Liver (tissue), 9 donors: ENCODE measurements around the gene TXNRD2. TPM values are rescaled to one million over a fixed set of nuclear protein-coding genes. Genes with fewer than 3 reads are reported as not detected.

Experiments
- DNase-seq: peaks from one replicate; pipeline ENCODE4 v3.0.0-alpha.2; 2017; ENCODE audit warnings: low spot score
- H3K27ac ChIP-seq, 2 donors: one replicate each; pipeline ENCODE4 v1.7.0; 2013; ENCODE audit warnings: inconsistent platforms in 2 of 2, low read length in 2 of 2, control low read depth in 1 of 2, low read depth in 1 of 2, mild to moderate bottlenecking in 1 of 2
- H3K27me3 ChIP-seq, 4 donors: one replicate each; pipeline versions ENCODE4 v1.6.1 to v1.7.0; 2013; ENCODE audit warnings: low read length in 3 of 4, inconsistent platforms in 1 of 4, mild to moderate bottlenecking in 1 of 4, moderate library complexity in 1 of 4; ENCODE audit not compliant: control insufficient read depth in 4 of 4, insufficient read depth in 4 of 4
- H3K36me3 ChIP-seq, 4 donors: one replicate each; pipeline versions ENCODE4 v1.6.1 to v1.7.0; 2013; ENCODE audit warnings: low read length in 3 of 4, mild to moderate bottlenecking in 3 of 4, low read depth in 1 of 4, moderate library complexity in 1 of 4; ENCODE audit not compliant: control insufficient read depth in 4 of 4, insufficient read depth in 3 of 4
- H3K4me1 ChIP-seq, 4 donors: one replicate each; pipeline versions ENCODE4 v1.6.1 to v1.7.0; 2013; ENCODE audit warnings: low read length in 3 of 4, mild to moderate bottlenecking in 3 of 4, moderate library complexity in 1 of 4; ENCODE audit not compliant: control insufficient read depth in 4 of 4, insufficient read depth in 4 of 4
- H3K4me3 ChIP-seq, 3 donors: one replicate each; pipeline versions ENCODE4 v1.6.1 to v1.7.0; 2013; ENCODE audit warnings: low read length in 3 of 3, control low read depth in 1 of 3, low read depth in 1 of 3, mild to moderate bottlenecking in 1 of 3
- H3K9ac ChIP-seq, 2 donors: one replicate each; pipeline ENCODE4 v1.7.0; 2013; ENCODE audit warnings: low read length in 2 of 2, mild to moderate bottlenecking in 2 of 2, moderate library complexity in 2 of 2, control low read depth in 1 of 2, low read depth in 1 of 2
- H3K9me3 ChIP-seq, 4 donors: one replicate each; pipeline versions ENCODE4 v1.6.1 to v1.7.0; 2013; ENCODE audit warnings: low read length in 3 of 4; ENCODE audit not compliant: control insufficient read depth in 4 of 4
- EGR1 ChIP-seq, 2 donors: IDR thresholded peaks; 2 replicates each; pipeline ENCODE4 v1.6.1; 2016 to 2018; ENCODE audit warnings: antibody characterized with exemption in 2 of 2, low read depth in 2 of 2
- FOXA1 ChIP-seq: IDR thresholded peaks from 2 replicates; pipeline ENCODE4 v1.6.1; 2016; ENCODE audit warnings: antibody characterized with exemption
- FOXA2 ChIP-seq: IDR thresholded peaks from 2 replicates; pipeline ENCODE4 v1.6.1; 2016; ENCODE audit warnings: antibody characterized with exemption
- GABPA ChIP-seq, 2 donors: IDR thresholded peaks in 1 of 2; conservative IDR thresholded peaks in 1 of 2; 2 replicates each; pipeline ENCODE4 v1.6.1; 2016; ENCODE audit warnings: antibody characterized with exemption in 2 of 2, mild to moderate bottlenecking in 1 of 2, moderate library complexity in 1 of 2
- HNF4A ChIP-seq, 2 donors: conservative IDR thresholded peaks; 2 replicates each; pipeline ENCODE4 v1.6.1; 2016; ENCODE audit warnings: antibody characterized with exemption in 2 of 2, mild to moderate bottlenecking in 2 of 2
- HNF4G ChIP-seq: IDR thresholded peaks from 2 replicates; pipeline ENCODE4 v1.6.1; 2016; ENCODE audit warnings: antibody characterized with exemption
- JUND ChIP-seq, 2 donors: IDR thresholded peaks; 2 replicates each; pipeline ENCODE4 v1.6.1; 2016; ENCODE audit warnings: antibody characterized with exemption in 2 of 2
- NR2F2 ChIP-seq: IDR thresholded peaks from 2 replicates; pipeline ENCODE4 v1.6.1; 2016; ENCODE audit warnings: antibody characterized with exemption
- RAD21 ChIP-seq, 2 donors: IDR thresholded peaks; 2 replicates each; pipeline ENCODE4 v1.6.1; 2016; ENCODE audit warnings: antibody characterized with exemption in 2 of 2, mild to moderate bottlenecking in 2 of 2
- REST ChIP-seq: IDR thresholded peaks from 2 replicates; pipeline ENCODE4 v1.6.1; 2016; ENCODE audit warnings: antibody characterized with exemption, mild to moderate bottlenecking
- RXRA ChIP-seq, 2 donors: IDR thresholded peaks; 2 replicates each; pipeline ENCODE4 v1.6.1; 2017 to 2018; ENCODE audit warnings: antibody characterized with exemption in 2 of 2, mild to moderate bottlenecking in 1 of 2
- SP1 ChIP-seq: IDR thresholded peaks from 2 replicates; pipeline ENCODE4 v1.6.1; 2018; ENCODE audit warnings: antibody characterized with exemption, mild to moderate bottlenecking
- TAF1 ChIP-seq: conservative IDR thresholded peaks from 2 replicates; pipeline ENCODE4 v1.6.1; 2016; ENCODE audit warnings: antibody characterized with exemption, mild to moderate bottlenecking
- YY1 ChIP-seq: IDR thresholded peaks from 2 replicates; pipeline ENCODE4 v1.6.1; 2016; ENCODE audit warnings: antibody characterized with exemption, mild to moderate bottlenecking
- ZBTB33 ChIP-seq: IDR thresholded peaks from 2 replicates; pipeline ENCODE4 v1.6.1; 2016; ENCODE audit warnings: antibody characterized with exemption
- WGBS: extraction: QIAGEN DNeasy Blood & Tissue Kit; methylation state at CpG from one replicate; pipeline ENCODE4 v1.1.7; 2013; 5-methylcytosine and 5-hydroxymethylcytosine counted together
- polyA plus RNA-seq, 2 donors: library from polyadenylated mRNA; stranded (reverse) in 1 of 2; unstranded in 1 of 2; fragments of 200-250 nt in 1 of 2; fragments of >200 nt in 1 of 2; fragmentation: Nextera tagmentation in 1 of 2; extraction: Ambion mirVana in 1 of 2; gene quantifications; one replicate each; pipeline versions ENCODE4 v1.2.1 to v1.2.3, GENCODE V29; 2013 to 2015
- total RNA-seq, 2 donors: library from RNA; depleted of rRNA; stranded (reverse); fragments of >200 nt; gene quantifications; one replicate each; pipeline ENCODE4 v1.2.3, GENCODE V29; 2014
- TF ChIP-seq, protein P1 (sequence below): IDR thresholded peaks from 2 replicates; pipeline ENCODE4 v1.6.1; 2016; ENCODE audit warnings: antibody characterized with exemption
- TF ChIP-seq, protein P2 (sequence below): IDR thresholded peaks from 2 replicates; pipeline ENCODE4 v1.6.1; 2016; ENCODE audit warnings: antibody characterized with exemption
- TF ChIP-seq, protein P3 (sequence below): fragments of 150-350 bp; IDR thresholded peaks from 2 replicates; pipeline ENCODE4 v1.5.1; 2017; ENCODE audit warnings: improper control_type of control experiment, low read depth, low read length; ENCODE audit not compliant: missing input control
- donor health status: healthy.
- donor health status: healthy.
- donor health status: healthy.
- donor health status: healthy.
- donor health status: healthy.

The TXNRD2 gene
- total and polyA plus RNA-seq, 4 donors = 22.2 to 41.3 (median 33.6) TPM

DNA sequence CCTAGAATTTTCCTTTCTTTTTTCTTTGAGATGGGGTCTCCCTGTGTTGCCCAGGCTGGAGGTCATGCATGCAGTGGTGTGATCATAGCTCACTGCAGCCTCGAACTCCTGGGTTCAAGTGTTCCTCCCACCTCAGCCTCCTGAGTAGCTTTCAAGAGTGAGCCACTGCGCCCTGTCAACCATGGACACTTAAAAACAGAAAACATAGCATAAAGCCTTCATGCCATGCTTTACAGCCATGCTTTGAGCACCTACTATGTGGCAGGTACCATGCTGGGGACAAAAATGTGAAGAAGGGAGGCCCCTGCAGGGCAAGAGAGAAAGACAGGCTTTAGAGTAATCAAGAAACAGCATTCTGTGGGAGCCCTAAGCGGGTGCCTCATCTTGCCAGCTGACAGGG lies 73.3 kb downstream of the TXNRD2 start:
- Histone ChIP-seq H3K9ac (no peak overlapping the region), H3K4me3 (no peak overlapping the region), H3K4me1 (no peaks in the 10 kb centered on the region), H3K36me3 (no peaks in the 10 kb centered on the region), H3K9me3 (no peaks in the 10 kb centered on the region), H3K27ac (no peak overlapping the region), H3K27me3 (no peaks in the 10 kb centered on the region)
- TF ChIP-seq FOXA1 (no peak), SP1 (no peak), NR2F2 (no peak), YY1 (no peak), HNF4G (no peak), FOXA2 (no peak), HNF4A (conservative IDR thresholded peaks at IDR 0.05) (no peak), ZBTB33 (no peak), TAF1 (no peak), EGR1 (IDR thresholded peaks at IDR 0.05; ENCODE audit: low read depth in 2 of 2) (no peak), RAD21 (IDR thresholded peaks at IDR 0.05) (no peak)
- TF ChIP-seq, protein P1, sequence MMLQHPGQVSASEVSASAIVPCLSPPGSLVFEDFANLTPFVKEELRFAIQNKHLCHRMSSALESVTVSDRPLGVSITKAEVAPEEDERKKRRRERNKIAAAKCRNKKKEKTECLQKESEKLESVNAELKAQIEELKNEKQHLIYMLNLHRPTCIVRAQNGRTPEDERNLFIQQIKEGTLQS = no peak
- TF ChIP-seq, protein P2, sequence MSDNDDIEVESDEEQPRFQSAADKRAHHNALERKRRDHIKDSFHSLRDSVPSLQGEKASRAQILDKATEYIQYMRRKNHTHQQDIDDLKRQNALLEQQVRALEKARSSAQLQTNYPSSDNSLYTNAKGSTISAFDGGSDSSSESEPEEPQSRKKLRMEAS = no peak
- TF ChIP-seq, protein P3, sequence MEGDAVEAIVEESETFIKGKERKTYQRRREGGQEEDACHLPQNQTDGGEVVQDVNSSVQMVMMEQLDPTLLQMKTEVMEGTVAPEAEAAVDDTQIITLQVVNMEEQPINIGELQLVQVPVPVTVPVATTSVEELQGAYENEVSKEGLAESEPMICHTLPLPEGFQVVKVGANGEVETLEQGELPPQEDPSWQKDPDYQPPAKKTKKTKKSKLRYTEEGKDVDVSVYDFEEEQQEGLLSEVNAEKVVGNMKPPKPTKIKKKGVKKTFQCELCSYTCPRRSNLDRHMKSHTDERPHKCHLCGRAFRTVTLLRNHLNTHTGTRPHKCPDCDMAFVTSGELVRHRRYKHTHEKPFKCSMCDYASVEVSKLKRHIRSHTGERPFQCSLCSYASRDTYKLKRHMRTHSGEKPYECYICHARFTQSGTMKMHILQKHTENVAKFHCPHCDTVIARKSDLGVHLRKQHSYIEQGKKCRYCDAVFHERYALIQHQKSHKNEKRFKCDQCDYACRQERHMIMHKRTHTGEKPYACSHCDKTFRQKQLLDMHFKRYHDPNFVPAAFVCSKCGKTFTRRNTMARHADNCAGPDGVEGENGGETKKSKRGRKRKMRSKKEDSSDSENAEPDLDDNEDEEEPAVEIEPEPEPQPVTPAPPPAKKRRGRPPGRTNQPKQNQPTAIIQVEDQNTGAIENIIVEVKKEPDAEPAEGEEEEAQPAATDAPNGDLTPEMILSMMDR = no peak
- DNase-seq = no peak
- WGBS = 93% methylated on average over 3 of the region's 3 CpGs

DNA sequence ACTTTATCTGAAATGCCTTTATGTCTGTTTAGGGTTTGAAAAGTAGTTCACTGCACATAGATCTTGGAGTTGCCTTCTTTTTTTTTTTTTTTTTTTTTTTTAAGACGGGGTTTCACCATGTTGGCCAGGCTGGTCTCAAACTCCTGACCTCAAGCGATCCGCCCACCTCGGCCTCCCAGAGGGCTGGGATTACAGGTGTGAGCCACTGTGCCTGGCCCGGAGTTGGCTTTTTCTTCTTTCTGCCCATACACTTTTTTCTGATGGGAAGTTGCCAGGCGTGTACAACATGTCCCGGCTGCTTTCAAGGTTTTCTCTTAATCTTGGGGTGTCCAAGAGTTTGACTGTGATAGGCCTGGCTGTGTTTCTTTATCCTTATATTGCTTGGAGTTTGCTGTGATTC lies 74.0 kb downstream of the TXNRD2 start:
- 92% methylated on average over 7 of the region's 7 CpGs for WGBS
- no peak for TF ChIP-seq NR2F2
- no peak for TF ChIP-seq ZBTB33
- TF ChIP-seq, protein P2 = no peak
- no peak for TF ChIP-seq RAD21 (IDR thresholded peaks at IDR 0.05)
- no peak for TF ChIP-seq TAF1
- no peak for TF ChIP-seq HNF4A (conservative IDR thresholded peaks at IDR 0.05)
- no peak for TF ChIP-seq REST
- no peak for TF ChIP-seq FOXA2
- TF ChIP-seq, protein P1 = no peak
- no peak for TF ChIP-seq FOXA1
- TF ChIP-seq JUND (IDR thresholded peaks at IDR 0.05) = no peak
- TF ChIP-seq, protein P3 = no peak
- TF ChIP-seq RXRA (IDR thresholded peaks at IDR 0.05) = no peak
- no peak for TF ChIP-seq EGR1 (IDR thresholded peaks at IDR 0.05; ENCODE audit: low read depth in 2 of 2)
- TF ChIP-seq GABPA (IDR thresholded peaks at IDR 0.05 in 1 of 2, conservative IDR thresholded peaks at IDR 0.05 in 1 of 2) = no peak
- no peak for TF ChIP-seq YY1
- TF ChIP-seq SP1 = no peak
- H3K36me3 ChIP-seq = no peaks in the 10 kb centered on the region

More for the DNA sequence above, 74.0 kb downstream of the TXNRD2 start:
- H3K27me3 ChIP-seq = no peaks in the 10 kb centered on the region
- no peak overlapping the region for H3K4me3 ChIP-seq
- no peak overlapping the region for H3K27ac ChIP-seq
- H3K9me3 ChIP-seq = no peaks in the 10 kb centered on the region
- no peak for DNase-seq
- H3K9ac ChIP-seq = no peak overlapping the region
- H3K4me1 ChIP-seq = no peaks in the 10 kb centered on the region
